GM12875 (cell line): Measurements from ENCODE around the gene AIP.

Experiments
- H3K4me3 ChIP-seq: one replicate; pipeline ENCODE4 v1.5.1; 2011; ENCODE audit warnings: low read depth, low read length, control low read depth
- TF ChIP-seq, protein P1 (sequence below): IDR thresholded peaks from 2 replicates; pipeline ENCODE4 v1.5.1; 2011; ENCODE audit warnings: low read depth, mild to moderate bottlenecking, control low read depth, inconsistent platforms, low read length, moderate library complexity, borderline replicate concordance; ENCODE audit not compliant: insufficient read depth

Gene AIP

DNA sequence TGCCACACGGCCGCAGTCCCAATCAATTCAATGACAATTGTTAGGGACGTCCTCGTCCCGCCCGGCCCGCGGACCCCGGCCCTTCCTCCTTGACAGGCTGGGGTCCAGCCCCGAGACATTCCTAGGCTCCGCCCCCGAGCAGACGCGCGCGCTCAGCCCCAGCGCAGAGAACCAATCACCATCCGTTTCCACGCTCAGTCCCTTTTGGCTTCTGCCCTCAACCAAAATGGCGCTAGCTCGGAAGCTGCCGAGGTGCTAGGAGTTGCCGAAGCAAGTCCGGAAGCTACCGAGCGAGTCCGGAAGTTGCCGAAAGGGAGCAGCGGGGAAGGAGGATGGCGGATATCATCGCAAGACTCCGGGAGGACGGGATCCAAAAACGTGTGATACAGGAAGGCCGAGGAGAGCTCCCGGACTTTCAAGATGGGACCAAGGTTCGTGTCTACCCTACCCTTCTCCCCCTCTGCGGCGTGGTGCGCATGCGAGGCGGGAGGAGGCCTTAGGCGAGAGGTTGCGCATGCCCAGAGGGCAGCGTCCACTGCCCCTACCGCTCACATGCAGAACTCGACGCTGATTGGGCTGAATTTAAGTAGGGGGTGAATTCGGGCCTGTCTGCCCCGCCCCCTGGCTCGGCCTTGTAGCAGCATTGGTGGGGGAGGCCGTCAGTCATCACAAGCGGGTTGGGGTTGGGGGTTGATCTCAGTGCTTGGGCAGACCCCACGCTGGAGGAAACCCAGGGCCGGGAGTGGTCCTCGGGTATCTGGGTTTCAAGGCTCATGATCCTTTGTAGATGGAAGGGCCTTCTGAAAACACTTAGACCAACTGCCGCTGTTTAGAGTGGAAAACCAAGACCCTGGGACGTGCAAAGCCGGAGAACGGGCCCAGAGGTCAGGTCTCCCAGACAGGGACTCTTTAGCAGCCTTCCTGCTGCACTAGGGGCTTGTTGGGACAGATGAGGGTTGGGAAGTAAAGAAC lies at the start of gene AIP:
Gene AIP (plus strand): TSS at position 200 of the 972 bp plus-strand sequence. CDS start 133 bp downstream, at position 333.
- TF ChIP-seq, protein P1, sequence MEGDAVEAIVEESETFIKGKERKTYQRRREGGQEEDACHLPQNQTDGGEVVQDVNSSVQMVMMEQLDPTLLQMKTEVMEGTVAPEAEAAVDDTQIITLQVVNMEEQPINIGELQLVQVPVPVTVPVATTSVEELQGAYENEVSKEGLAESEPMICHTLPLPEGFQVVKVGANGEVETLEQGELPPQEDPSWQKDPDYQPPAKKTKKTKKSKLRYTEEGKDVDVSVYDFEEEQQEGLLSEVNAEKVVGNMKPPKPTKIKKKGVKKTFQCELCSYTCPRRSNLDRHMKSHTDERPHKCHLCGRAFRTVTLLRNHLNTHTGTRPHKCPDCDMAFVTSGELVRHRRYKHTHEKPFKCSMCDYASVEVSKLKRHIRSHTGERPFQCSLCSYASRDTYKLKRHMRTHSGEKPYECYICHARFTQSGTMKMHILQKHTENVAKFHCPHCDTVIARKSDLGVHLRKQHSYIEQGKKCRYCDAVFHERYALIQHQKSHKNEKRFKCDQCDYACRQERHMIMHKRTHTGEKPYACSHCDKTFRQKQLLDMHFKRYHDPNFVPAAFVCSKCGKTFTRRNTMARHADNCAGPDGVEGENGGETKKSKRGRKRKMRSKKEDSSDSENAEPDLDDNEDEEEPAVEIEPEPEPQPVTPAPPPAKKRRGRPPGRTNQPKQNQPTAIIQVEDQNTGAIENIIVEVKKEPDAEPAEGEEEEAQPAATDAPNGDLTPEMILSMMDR: no peak
- peak within 1 kb of the TSS; percentile 81 for H3K4me3 ChIP-seq

DNA sequence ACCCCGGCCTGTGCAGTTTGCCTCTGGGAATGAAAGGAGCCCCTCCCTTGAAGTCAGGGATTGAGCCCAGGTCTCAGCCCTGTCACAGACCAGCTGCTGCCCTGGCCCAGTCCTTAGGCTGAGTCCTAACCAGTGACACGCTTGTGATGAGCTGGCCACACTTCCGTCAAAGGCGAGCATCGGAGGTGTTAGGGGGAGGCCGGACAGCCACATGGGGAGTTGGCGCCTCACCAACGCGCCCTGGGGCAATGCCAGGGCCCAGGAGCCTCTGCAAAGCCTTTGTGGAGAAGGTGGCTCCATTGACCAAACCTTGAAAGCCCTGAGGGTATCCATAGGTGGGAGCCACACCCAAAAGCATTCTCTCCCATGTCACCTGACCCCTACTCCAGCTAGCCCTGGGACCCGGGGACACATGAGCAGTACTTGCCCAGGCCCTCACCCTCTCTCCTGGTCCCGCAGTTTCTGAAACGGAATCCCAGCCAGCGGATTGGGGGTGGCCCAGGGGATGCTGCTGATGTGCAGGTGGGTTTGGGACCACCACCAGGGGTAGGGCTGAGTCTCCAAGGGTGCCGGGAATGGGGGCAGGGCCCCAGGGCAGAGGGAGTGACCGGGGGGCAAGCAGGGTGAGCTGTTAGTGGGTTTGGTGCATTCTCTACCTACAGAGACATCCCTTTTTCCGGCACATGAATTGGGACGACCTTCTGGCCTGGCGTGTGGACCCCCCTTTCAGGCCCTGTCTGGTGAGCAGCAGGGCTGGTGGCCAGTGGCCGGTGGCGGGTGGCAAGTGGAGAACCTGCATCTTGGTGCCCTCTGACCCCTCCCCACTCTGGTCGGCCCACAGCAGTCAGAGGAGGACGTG lies 49.1 kb upstream of the AIP start:
- TF ChIP-seq, protein P1: no peak
- peak overlapping the region; percentile 95 for H3K4me3 ChIP-seq

DNA sequence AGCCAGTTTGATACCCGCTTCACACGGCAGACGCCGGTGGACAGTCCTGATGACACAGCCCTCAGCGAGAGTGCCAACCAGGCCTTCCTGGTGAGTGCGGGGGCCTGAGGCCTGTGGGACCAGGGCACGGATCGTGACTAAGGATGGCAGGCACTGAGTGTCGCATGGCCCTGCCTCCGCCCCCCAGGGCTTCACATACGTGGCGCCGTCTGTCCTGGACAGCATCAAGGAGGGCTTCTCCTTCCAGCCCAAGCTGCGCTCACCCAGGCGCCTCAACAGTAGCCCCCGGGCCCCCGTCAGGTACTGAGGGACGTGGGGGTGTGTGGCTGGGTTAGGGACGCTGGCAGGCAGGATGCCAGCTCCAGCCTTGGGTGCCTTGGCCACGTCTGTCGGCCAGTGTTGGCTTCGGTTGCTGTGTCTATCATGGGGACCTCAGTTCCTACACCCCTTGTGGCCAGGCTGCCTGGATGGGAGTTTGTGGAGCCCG lies 48.4 kb upstream of the AIP start:
- H3K4me3 ChIP-seq: peak overlapping the region; percentile 95
- TF ChIP-seq, protein P1: no peak

DNA sequence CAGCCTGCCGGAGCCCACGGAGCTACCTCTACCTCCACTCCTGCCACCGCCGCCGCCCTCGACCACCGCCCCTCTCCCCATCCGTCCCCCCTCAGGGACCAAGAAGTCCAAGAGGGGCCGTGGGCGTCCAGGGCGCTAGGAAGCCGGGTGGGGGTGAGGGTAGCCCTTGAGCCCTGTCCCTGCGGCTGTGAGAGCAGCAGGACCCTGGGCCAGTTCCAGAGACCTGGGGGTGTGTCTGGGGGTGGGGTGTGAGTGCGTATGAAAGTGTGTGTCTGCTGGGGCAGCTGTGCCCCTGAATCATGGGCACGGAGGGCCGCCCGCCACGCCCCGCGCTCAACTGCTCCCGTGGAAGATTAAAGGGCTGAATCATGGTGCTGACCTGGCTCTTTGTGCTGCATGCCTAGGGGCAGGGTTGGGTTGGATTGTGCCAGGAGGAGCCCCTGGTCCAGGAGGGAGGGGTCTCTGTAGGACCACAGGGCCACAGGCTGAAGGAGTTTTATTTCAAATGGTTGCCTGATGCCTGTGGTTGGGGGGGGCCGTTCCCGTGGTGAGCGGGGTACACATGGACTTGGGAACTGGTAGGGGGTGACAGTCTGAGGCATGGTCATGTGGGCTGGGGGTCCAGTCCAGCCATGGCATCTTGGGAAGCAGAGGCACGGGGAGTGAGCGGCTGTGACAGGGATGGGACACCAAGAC lies 47.6 kb upstream of the AIP start:
- peak overlapping the region; percentile 95 for H3K4me3 ChIP-seq
- TF ChIP-seq, protein P1: no peak

DNA sequence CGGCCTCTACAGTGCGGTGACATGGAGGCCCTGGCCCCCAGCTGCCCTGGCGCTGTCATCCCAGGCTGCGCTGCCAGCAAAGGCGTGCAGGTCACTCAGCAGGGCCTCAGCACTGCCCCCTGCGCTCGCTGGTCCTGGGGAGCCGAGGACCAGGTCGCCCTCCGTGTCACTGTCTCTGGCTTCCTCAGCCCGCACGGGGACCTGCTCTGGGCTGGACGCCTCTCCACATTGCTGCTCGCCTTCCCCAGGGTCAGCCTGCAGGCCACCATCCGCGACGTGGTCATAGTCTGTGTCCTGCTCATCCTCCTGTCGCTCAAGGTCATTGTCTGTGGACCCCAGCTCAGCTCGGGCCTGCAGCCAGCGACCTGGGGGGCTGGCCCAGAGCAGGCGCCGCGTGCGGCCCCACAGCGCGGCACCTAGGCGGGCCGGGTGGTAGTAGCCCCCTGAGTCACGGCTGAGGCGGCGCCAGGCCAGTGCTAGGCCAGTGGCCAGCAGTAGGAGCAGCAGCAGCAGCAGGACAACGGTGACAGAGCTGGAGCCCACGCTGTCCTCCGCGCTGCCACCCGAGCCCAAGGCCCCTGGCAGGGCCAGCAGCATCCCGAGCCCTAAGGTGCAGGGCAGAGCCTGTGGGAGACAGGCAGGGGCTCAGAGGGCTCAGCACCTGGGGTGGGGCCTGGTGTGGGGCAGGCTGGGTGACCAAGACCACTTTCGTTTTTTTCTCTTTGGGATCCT lies 46.9 kb upstream of the AIP start:
- TF ChIP-seq, protein P1: no peak
- H3K4me3 ChIP-seq: peak overlapping the region; percentile 95
